H1 (cell line): ENCODE results near the gene AMN. TPM values are rescaled to one million over a fixed set of nuclear protein-coding genes. Genes with fewer than 3 reads are reported as not detected.

Experiments
- CTCF ChIA-PET: fragments of 300-600 bp; sonication (Branson Sonifier 250); formaldehyde crosslinking; loops from one replicate; lab custom pipeline; 2021; ENCODE audit not compliant: partially characterized antibody; lab: Charles Lee
- POLR2A ChIA-PET: fragments of 300-600 bp; sonication (Branson Sonifier 250); formaldehyde crosslinking; loops from one replicate; lab custom pipeline; 2021; ENCODE audit warnings: inconsistent platforms; ENCODE audit not compliant: partially characterized antibody; lab: Charles Lee
- DNase-seq, 2 experiments: peaks; one replicate each; pipeline versions ENCODE4 v3.0.0 to v3.0.0-alpha.2; 2010 to 2022; ENCODE audit warnings: low spot score in 2 of 2, low read depth in 1 of 2, mixed read lengths in 1 of 2
- FAIRE-seq: peaks from 2 replicates; lab custom pipeline; 2011; peaks lifted over from hg19 to GRCh38; lab: Jason Lieb, UNC
- H2AFZ ChIP-seq: 2 replicates; pipeline ENCODE4 v1.8.1; 2012; ENCODE audit warnings: low read length, inconsistent platforms
- H2AK5ac ChIP-seq: 2 replicates; pipeline ENCODE4 v1.6.1; 2013; ENCODE audit warnings: low read depth, low read length
- H2BK120ac ChIP-seq: replicated peaks from 2 replicates; pipeline ENCODE3; 2013; ENCODE audit warnings: low read depth, low read length, inconsistent platforms
- H2BK12ac ChIP-seq: 2 replicates; pipeline ENCODE4 v1.6.1; 2013; ENCODE audit warnings: low read depth, low read length
- H2BK15ac ChIP-seq: 2 replicates; pipeline ENCODE4 v1.6.1; 2013; ENCODE audit warnings: low read length
- H2BK20ac ChIP-seq: 2 replicates; pipeline ENCODE4 v1.6.1; 2013; ENCODE audit warnings: low read length
- H2BK5ac ChIP-seq: 2 replicates; pipeline ENCODE4 v1.6.1; 2013; ENCODE audit warnings: low read depth, low read length
- H3K14ac ChIP-seq: 2 replicates; pipeline ENCODE4 v1.6.1; 2013; ENCODE audit warnings: inconsistent platforms; ENCODE audit not compliant: insufficient read length
- H3K18ac ChIP-seq: 2 replicates; pipeline ENCODE4 v1.6.1; 2013; ENCODE audit warnings: low read length; ENCODE audit errors: extremely low read depth
- H3K23ac ChIP-seq: 2 replicates; pipeline ENCODE4 v1.6.1; 2013; ENCODE audit warnings: inconsistent platforms; ENCODE audit not compliant: insufficient read length
- H3K23me2 ChIP-seq: 2 replicates; pipeline ENCODE4 v1.6.1; 2013; ENCODE audit warnings: low read depth, low read length
- H3K27ac ChIP-seq: 2 replicates; pipeline ENCODE4 v1.6.1; 2011; ENCODE audit warnings: low read depth, low read length, inconsistent platforms
- H3K27me3 ChIP-seq, 4 experiments: replicated peaks in 1 of 4; 1 replicate in 1 of 4; 2 replicates in 3 of 4; pipeline versions ENCODE4 v1.6.1 to v1.8.1; 2011 to 2013; ENCODE audit warnings: low read length in 3 of 4, mild to moderate bottlenecking in 3 of 4, inconsistent platforms in 2 of 4, mixed read lengths in 2 of 4, moderate library complexity in 1 of 4; ENCODE audit not compliant: control insufficient read depth in 3 of 4, insufficient read depth in 3 of 4; ENCODE audit errors: extremely low read depth in 1 of 4
- H3K36me3 ChIP-seq, 4 experiments: 2 replicates each; pipeline versions ENCODE4 v1.6.1 to v1.8.1; 2011 to 2013; ENCODE audit warnings: mild to moderate bottlenecking in 4 of 4, low read length in 3 of 4, moderate library complexity in 2 of 4, control low read depth in 1 of 4, inconsistent platforms in 1 of 4; ENCODE audit not compliant: insufficient read depth in 4 of 4, control insufficient read depth in 2 of 4
- H3K4ac ChIP-seq: replicated peaks from 2 replicates; pipeline ENCODE3; 2013; ENCODE audit warnings: low read length, low read depth, mixed read lengths, inconsistent platforms; ENCODE audit not compliant: insufficient read length
- H3K4me1 ChIP-seq, 4 experiments: replicated peaks in 1 of 4; 1 replicate in 1 of 4; 2 replicates in 3 of 4; pipeline versions ENCODE4 v1.6.1 to v1.8.1; 2011 to 2013; ENCODE audit warnings: low read length in 3 of 4, inconsistent platforms in 2 of 4, mixed read lengths in 1 of 4; ENCODE audit not compliant: insufficient read depth in 4 of 4, control insufficient read depth in 3 of 4
- H3K4me2 ChIP-seq, 2 experiments: 2 replicates each; pipeline versions ENCODE4 v1.6.1 to v1.8.1; 2011 to 2013; ENCODE audit warnings: low read depth in 2 of 2, low read length in 2 of 2, control low read depth in 1 of 2, inconsistent platforms in 1 of 2, mild to moderate bottlenecking in 1 of 2; ENCODE audit not compliant: insufficient read depth in 1 of 2
- H3K4me3 ChIP-seq, 4 experiments: fragments of 200-600, 300-600 bp in 1 of 4; sonication (generic), shearing (Covaris generic), sonication (Bioruptor Twin) in 1 of 4; 2 replicates each; pipeline versions ENCODE4 v1.5.1 to v1.8.1; 2011 to 2016; ENCODE audit warnings: low read length in 4 of 4, low read depth in 3 of 4, control low read depth in 2 of 4, inconsistent platforms in 2 of 4, mild to moderate bottlenecking in 2 of 4, mixed read lengths in 1 of 4, moderate library complexity in 1 of 4; ENCODE audit not compliant: insufficient read depth in 2 of 4; ENCODE audit errors: extremely low read depth in 1 of 4
- H3K56ac ChIP-seq: replicated peaks from 2 replicates; pipeline ENCODE3; 2013; ENCODE audit warnings: low read depth, mild to moderate bottlenecking, mixed read lengths, low read length, inconsistent platforms; ENCODE audit not compliant: insufficient read length
- H3K79me1 ChIP-seq: 2 replicates; pipeline ENCODE4 v1.6.1; 2013; ENCODE audit warnings: low read depth, low read length, control low read depth
- H3K79me2 ChIP-seq, 2 experiments: 2 replicates each; pipeline versions ENCODE4 v1.6.1 to v1.8.1; 2012 to 2013; ENCODE audit warnings: low read length in 2 of 2, mild to moderate bottlenecking in 2 of 2, inconsistent platforms in 1 of 2; ENCODE audit not compliant: insufficient read depth in 2 of 2, control insufficient read depth in 1 of 2
- H3K9ac ChIP-seq, 4 experiments: replicated peaks in 1 of 4; 1 replicate in 1 of 4; 2 replicates in 3 of 4; pipeline versions ENCODE4 v1.6.1 to v1.8.1; 2011 to 2013; ENCODE audit warnings: low read depth in 3 of 4, low read length in 3 of 4, control low read depth in 2 of 4, mild to moderate bottlenecking in 2 of 4, moderate library complexity in 2 of 4, inconsistent platforms in 1 of 4; ENCODE audit errors: extremely low read depth in 1 of 4
- H3K9me3 ChIP-seq, 2 experiments: 2 replicates each; pipeline versions ENCODE4 v1.6.1 to v1.8.1; 2012 to 2013; ENCODE audit warnings: mild to moderate bottlenecking in 2 of 2, moderate library complexity in 2 of 2, control low read depth in 1 of 2, inconsistent platforms in 1 of 2, low read depth in 1 of 2, low read length in 1 of 2, mixed read lengths in 1 of 2; ENCODE audit not compliant: insufficient read depth in 2 of 2
- H4K20me1 ChIP-seq, 2 experiments: replicated peaks in 1 of 2; 2 replicates each; pipeline versions ENCODE3 to v1.8.1; 2011 to 2013; ENCODE audit warnings: inconsistent platforms in 2 of 2, low read length in 2 of 2, mild to moderate bottlenecking in 1 of 2; ENCODE audit not compliant: insufficient read depth in 2 of 2, control insufficient read depth in 1 of 2
- H4K5ac ChIP-seq: 2 replicates; pipeline ENCODE4 v1.6.1; 2013; ENCODE audit warnings: low read length, low read depth, mixed read lengths, inconsistent platforms; ENCODE audit not compliant: insufficient read length
- H4K8ac ChIP-seq: 2 replicates; pipeline ENCODE4 v1.8.0; 2013; ENCODE audit warnings: mild to moderate bottlenecking, moderate library complexity, low read length, inconsistent platforms; ENCODE audit not compliant: insufficient read depth; ENCODE audit errors: extremely low read depth
- H4K91ac ChIP-seq: replicated peaks from 2 replicates; pipeline ENCODE3; 2013; ENCODE audit warnings: low read length, mixed read lengths, inconsistent platforms; ENCODE audit not compliant: insufficient read length
- ASH2L ChIP-seq: fragments of 200-600, 300-600 bp; sonication (generic); IDR thresholded peaks from one replicate; pipeline ENCODE4 v1.7.1; 2017; ENCODE audit warnings: low read length
- BCL11A ChIP-seq, 2 experiments: IDR thresholded peaks; one replicate each; pipeline ENCODE4 v1.6.1; 2011; ENCODE audit warnings: low read depth in 2 of 2, low read length in 2 of 2, mild to moderate bottlenecking in 2 of 2
- CTBP2 ChIP-seq: IDR thresholded peaks from 2 replicates; pipeline ENCODE4 v1.7.0; 2011; ENCODE audit warnings: borderline replicate concordance, mild to moderate bottlenecking, moderate library complexity, mixed read lengths, low read length; ENCODE audit not compliant: insufficient read depth, insufficient read length
- KDM1A ChIP-seq: fragments of 200-600, 300-600 bp; sonication (generic); IDR thresholded peaks from 2 replicates; pipeline ENCODE4 v1.7.1; 2016; ENCODE audit warnings: mild to moderate bottlenecking, low read length, borderline replicate concordance
- NANOG ChIP-seq: IDR thresholded peaks from 2 replicates; pipeline ENCODE4 v1.6.1; 2011; ENCODE audit warnings: low read length, low read depth, mild to moderate bottlenecking, inconsistent platforms; ENCODE audit not compliant: insufficient read depth, poor library complexity, severe bottlenecking
- RAD21 ChIP-seq, 2 experiments: IDR thresholded peaks in 1 of 2; conservative IDR thresholded peaks in 1 of 2; 2 replicates each; pipeline ENCODE4 v1.6.1; 2011; ENCODE audit warnings: low read depth in 2 of 2, low read length in 2 of 2, improper control_type of control experiment in 1 of 2, inconsistent platforms in 1 of 2, mild to moderate bottlenecking in 1 of 2, moderate library complexity in 1 of 2
- SAP30 ChIP-seq: fragments of 300-600 bp; sonication (generic); IDR thresholded peaks from 2 replicates; pipeline ENCODE4 v1.7.1; 2012; ENCODE audit warnings: low read length, moderate library complexity, mild to moderate bottlenecking, inconsistent platforms; ENCODE audit not compliant: insufficient read depth, insufficient replicate concordance
- SIX5 ChIP-seq: IDR thresholded peaks from 2 replicates; pipeline ENCODE4 v1.6.1; 2011; ENCODE audit warnings: mild to moderate bottlenecking, low read depth, low read length
- SUZ12 ChIP-seq: fragments of 200-600 bp; sonication (generic); IDR thresholded peaks from 2 replicates; pipeline ENCODE4 v1.6.1; 2012; ENCODE audit warnings: mild to moderate bottlenecking, inconsistent platforms, low read length, moderate library complexity, mixed read lengths
- WGBS, 2 experiments: shearing (Covaris generic) in 1 of 2; methylation state at CpG; one replicate each; pipeline versions ENCODE4 v1.1.6 to v1.1.7; 2013 to 2015; ENCODE audit warnings: low lambda C conversion rate in 2 of 2, mixed read lengths in 2 of 2, inconsistent platforms in 1 of 2, low coverage in 1 of 2, missing lambda C conversion rate in 1 of 2; ENCODE audit not compliant: insufficient replicate concordance in 2 of 2, insufficient coverage in 1 of 2, insufficient read length in 1 of 2; ENCODE audit errors: extremely low coverage in 1 of 2, missing lambda C conversion rate in 1 of 2; 5-methylcytosine and 5-hydroxymethylcytosine counted together
- polyA plus RNA-seq, 7 experiments: library from polyadenylated mRNA; depleted of rRNA in 3 of 7; stranded (reverse) in 5 of 7; unstranded in 2 of 7; fragments of >200 nt in 5 of 7; fragments of 200-250 nt in 2 of 7; gene quantifications; 1 replicate in 5 of 7; 2 replicates in 1 of 7; 4 replicates in 1 of 7; pipeline versions ENCODE4 v1.2.1 to v1.2.3, GENCODE V29; 2011 to 2013; ENCODE audit warnings: missing spikeins in 2 of 7, mixed read lengths in 2 of 7
- total RNA-seq: library from RNA; stranded (reverse); fragmentation: NEBNext Ultra II Directional; extraction: Animal tissue kit (Norgen Biotek cat#: 25700); gene quantifications from 2 replicates; pipeline ENCODE4 v1.2.1, GENCODE V29; 2021
- TF ChIP-seq, protein P1 (sequence below), 3 experiments: IDR thresholded peaks; 1 replicate in 2 of 3; 2 replicates in 1 of 3; pipeline versions ENCODE4 v1.5.1 to v1.6.1; 2011; ENCODE audit warnings: low read length in 3 of 3, mild to moderate bottlenecking in 3 of 3, inconsistent platforms in 2 of 3, low read depth in 1 of 3, moderate library complexity in 1 of 3; ENCODE audit not compliant: insufficient read depth in 1 of 3; ENCODE audit errors: control extremely low read depth in 1 of 3

Gene AMN
- total and polyA plus RNA-seq, 2 of the 8 experiments (the other 6 are each of a cell fraction or from before 2014, with no cell fraction given), result 0.77 to 1.5 TPM

DNA sequence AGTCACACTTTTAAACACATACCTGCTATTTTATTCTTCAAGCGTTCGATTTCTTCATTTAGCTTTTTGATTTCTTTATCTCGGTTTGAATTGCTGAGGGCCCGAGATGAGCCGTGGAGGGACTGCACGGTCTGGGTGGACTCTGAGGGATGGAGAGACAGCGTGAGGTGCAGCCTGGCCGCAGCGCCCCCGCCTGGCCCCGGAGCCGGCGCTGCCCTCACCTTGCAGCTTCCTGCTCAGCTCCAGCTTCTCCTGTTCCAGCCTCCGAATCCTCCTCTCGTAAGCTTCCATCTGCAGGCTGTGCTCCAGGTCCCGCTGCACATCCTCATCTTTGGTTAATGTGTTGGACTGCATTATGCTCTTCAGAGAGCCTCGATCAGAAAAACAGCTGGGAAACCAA, 53.2 kb downstream of the AMN start:
- DNase-seq, result no peak
- Histone ChIP-seq H3K27me3 (no peaks in the 10 kb centered on the region), H2BK15ac (no peak overlapping the region), H3K9ac (no peak overlapping the region), H2AFZ (no peak overlapping the region), H3K4me3 (no peak overlapping the region), H3K4me1 (no peaks in the 10 kb centered on the region), H3K27ac (no peak overlapping the region), H3K9me3 (no peaks in the 10 kb centered on the region), H4K5ac (no peak overlapping the region), H3K56ac (no peak overlapping the region), H3K4me2 (no peak overlapping the region), H3K79me2 (no peaks in the 10 kb centered on the region), H2BK12ac (no peak overlapping the region), H2BK20ac (no peak overlapping the region), H4K91ac (no peak overlapping the region), H2BK5ac (no peak overlapping the region), H3K23ac (no peak overlapping the region), H3K23me2 (no peaks in the 10 kb centered on the region), H3K4ac (no peak overlapping the region), H3K18ac (no peak overlapping the region), H4K8ac (no peak overlapping the region), H4K20me1 (peaks cover 0 to 6% of the 10 kb centered on the region in 2 experiments), H2AK5ac (no peak overlapping the region), H3K14ac (no peak overlapping the region), H2BK120ac (no peak overlapping the region), H3K79me1 (0 out of 2 replicates have a peak, but pooled peaks cover 2% of the 10 kb centered on the region), H3K36me3 (peaks cover 7 to 51% (median 27%) of the 10 kb centered on the region in 4 experiments)
- ChIA-PET CTCF (interaction anchor here (0.7 to 2.7 kb wide), 12 partner anchors 9 to 281 kb away, joined by 3 to 9 read pairs (median 3); no protein-coding TSS in a partner anchor), POLR2A (interaction anchor here (1.1 kb wide), 1 partner anchor 11 kb away, joined by 5 read pairs; no protein-coding TSS in a partner anchor)
- FAIRE-seq, result no peak
- 85% methylated on average over 17 of the region's 17 CpGs; no CpG with 5 or more reads in 1 of the 2 experiments for WGBS, 2 experiments
- TF ChIP-seq BCL11A (IDR thresholded peaks at IDR 0.05; ENCODE audit: low read depth in 2 of 2, low read length in 2 of 2), result no peak
- TF ChIP-seq ASH2L, result no peak
- no peak for TF ChIP-seq KDM1A
- TF ChIP-seq, protein P1, sequence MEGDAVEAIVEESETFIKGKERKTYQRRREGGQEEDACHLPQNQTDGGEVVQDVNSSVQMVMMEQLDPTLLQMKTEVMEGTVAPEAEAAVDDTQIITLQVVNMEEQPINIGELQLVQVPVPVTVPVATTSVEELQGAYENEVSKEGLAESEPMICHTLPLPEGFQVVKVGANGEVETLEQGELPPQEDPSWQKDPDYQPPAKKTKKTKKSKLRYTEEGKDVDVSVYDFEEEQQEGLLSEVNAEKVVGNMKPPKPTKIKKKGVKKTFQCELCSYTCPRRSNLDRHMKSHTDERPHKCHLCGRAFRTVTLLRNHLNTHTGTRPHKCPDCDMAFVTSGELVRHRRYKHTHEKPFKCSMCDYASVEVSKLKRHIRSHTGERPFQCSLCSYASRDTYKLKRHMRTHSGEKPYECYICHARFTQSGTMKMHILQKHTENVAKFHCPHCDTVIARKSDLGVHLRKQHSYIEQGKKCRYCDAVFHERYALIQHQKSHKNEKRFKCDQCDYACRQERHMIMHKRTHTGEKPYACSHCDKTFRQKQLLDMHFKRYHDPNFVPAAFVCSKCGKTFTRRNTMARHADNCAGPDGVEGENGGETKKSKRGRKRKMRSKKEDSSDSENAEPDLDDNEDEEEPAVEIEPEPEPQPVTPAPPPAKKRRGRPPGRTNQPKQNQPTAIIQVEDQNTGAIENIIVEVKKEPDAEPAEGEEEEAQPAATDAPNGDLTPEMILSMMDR (IDR thresholded peaks at IDR 0.05; ENCODE audit: control extremely low read depth in 1 of 3, insufficient read depth in 1 of 3, low read depth in 1 of 3, low read length in 3 of 3), result peak; percentile 45 to 64 (median 56)
- TF ChIP-seq SIX5, result no peak
- TF ChIP-seq NANOG, result no peak
- no peak for TF ChIP-seq SAP30
- TF ChIP-seq CTBP2, result no peak
- TF ChIP-seq SUZ12, result no peak
- peak; percentile 10 to 17; a peak in 2 of 4 replicates for TF ChIP-seq RAD21 (IDR thresholded peaks at IDR 0.05 in 1 of 2, conservative IDR thresholded peaks at IDR 0.05 in 1 of 2; ENCODE audit: low read depth in 2 of 2, low read length in 2 of 2)
